Activated CD8-positive, alpha-beta memory T cell treated with anti-CD3 and anti-CD28 coated beads, Interleukin-2, amount 50 U/mL, for 48 hours (primary cell): ENCODE results near the gene C5orf52.
"Not testable (repeated sequence)": the region's sequence is repeated elsewhere in the genome, so short reads cannot be mapped to it uniquely, and the experiment has no call there.

Source experiments
- DNase-seq: peaks from one replicate; pipeline ENCODE4 v3.0.0-alpha.2; 2020

C5orf52 gene

GRCh38 chr5:157727858-157728257 is 56.5 kb downstream of the C5orf52 start:
- DNase-seq = not testable (repeated sequence)
